ENCODE results near the gene CCDC14. TPM values are rescaled to one million over a fixed set of nuclear protein-coding genes. Genes with fewer than 3 reads are reported as not detected.
"Not testable (repeated sequence)": the region's sequence is repeated elsewhere in the genome, so short reads cannot be mapped to it uniquely, and the experiment has no call there.

The CCDC14 gene
- total RNA-seq, 1 donor = 51.4 TPM

DNA sequence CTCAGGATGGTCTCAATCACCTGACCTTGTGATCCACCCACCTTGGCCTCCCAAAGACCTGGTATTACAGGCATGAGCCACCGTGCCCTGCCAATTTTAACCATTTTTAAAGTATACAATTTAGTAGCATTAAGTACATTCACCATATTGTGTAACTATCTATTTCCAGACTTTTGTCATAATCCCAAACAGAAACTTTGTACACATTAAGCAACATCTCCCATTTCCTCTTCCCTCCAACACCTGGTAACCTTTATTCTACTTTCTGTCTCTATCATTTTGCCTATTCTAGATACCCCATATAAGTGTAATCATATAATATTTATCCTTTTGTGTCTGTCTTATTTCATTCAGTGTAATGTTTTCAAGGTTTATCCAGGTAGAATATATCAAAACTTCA lies 68.0 kb downstream of the CCDC14 start:
- H3K4me1 ChIP-seq (ENCODE audit: insufficient read depth, low read length) = no peaks in the 10 kb centered on the region
- H3K9me3 ChIP-seq (ENCODE audit: low read depth, low read length) = peaks cover 3% of the 10 kb centered on the region
- TF ChIP-seq, protein P1, sequence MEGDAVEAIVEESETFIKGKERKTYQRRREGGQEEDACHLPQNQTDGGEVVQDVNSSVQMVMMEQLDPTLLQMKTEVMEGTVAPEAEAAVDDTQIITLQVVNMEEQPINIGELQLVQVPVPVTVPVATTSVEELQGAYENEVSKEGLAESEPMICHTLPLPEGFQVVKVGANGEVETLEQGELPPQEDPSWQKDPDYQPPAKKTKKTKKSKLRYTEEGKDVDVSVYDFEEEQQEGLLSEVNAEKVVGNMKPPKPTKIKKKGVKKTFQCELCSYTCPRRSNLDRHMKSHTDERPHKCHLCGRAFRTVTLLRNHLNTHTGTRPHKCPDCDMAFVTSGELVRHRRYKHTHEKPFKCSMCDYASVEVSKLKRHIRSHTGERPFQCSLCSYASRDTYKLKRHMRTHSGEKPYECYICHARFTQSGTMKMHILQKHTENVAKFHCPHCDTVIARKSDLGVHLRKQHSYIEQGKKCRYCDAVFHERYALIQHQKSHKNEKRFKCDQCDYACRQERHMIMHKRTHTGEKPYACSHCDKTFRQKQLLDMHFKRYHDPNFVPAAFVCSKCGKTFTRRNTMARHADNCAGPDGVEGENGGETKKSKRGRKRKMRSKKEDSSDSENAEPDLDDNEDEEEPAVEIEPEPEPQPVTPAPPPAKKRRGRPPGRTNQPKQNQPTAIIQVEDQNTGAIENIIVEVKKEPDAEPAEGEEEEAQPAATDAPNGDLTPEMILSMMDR (IDR thresholded peaks at IDR 0.05; ENCODE audit: extremely low read depth, low read depth, low read length) = no peak
- no peak overlapping the region for H3K27ac ChIP-seq (ENCODE audit: low read depth, low read length)
- H3K79me2 ChIP-seq (ENCODE audit: insufficient read depth, low read length) = no peaks in the 10 kb centered on the region
- H3K4me2 ChIP-seq (ENCODE audit: insufficient read depth, low read length) = no peak overlapping the region
- no peaks in the 10 kb centered on the region for H3K27me3 ChIP-seq (ENCODE audit: insufficient read depth, low read length)
- DNase-seq (ENCODE audit: insufficient read length, low spot score, missing footprints) = no peak
- H2AFZ ChIP-seq (ENCODE audit: low read length) = no peak overlapping the region
- no peaks in the 10 kb centered on the region for H3K36me3 ChIP-seq (ENCODE audit: insufficient read depth, low read length)
- no peak overlapping the region for H3K4me3 ChIP-seq (ENCODE audit: insufficient read depth, low read length)
- no peaks in the 10 kb centered on the region for H4K20me1 ChIP-seq (ENCODE audit: insufficient read depth, low read length)

DNA sequence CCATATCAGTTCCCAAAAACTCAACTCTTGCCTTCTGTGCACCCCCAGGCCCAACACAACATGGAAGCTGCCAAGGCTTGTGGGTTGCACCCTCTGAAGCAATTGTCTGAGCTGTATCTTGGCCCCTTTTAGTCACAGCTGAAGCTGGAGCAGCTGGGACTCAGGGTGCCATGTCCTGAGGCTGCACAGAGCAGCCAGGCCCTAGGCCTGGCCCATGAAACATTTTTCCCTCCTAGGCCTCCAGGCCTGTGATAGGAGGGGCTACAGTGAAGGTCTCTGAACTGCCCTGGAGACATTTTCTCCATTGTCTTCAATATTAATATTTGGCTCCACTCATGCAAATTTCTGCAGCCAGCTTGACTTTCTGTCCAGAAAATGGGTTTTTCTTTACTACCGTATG lies 68.8 kb downstream of the CCDC14 start:
- H3K4me3 ChIP-seq (ENCODE audit: insufficient read depth, low read length) = no peak overlapping the region
- no peak overlapping the region for H3K27ac ChIP-seq (ENCODE audit: low read depth, low read length)
- TF ChIP-seq, protein P1 (IDR thresholded peaks at IDR 0.05; ENCODE audit: extremely low read depth, low read depth, low read length) = no peak
- H2AFZ ChIP-seq (ENCODE audit: low read length) = no peak overlapping the region
- H3K27me3 ChIP-seq (ENCODE audit: insufficient read depth, low read length) = no peaks in the 10 kb centered on the region
- H3K4me1 ChIP-seq (ENCODE audit: insufficient read depth, low read length) = no peaks in the 10 kb centered on the region
- H4K20me1 ChIP-seq (ENCODE audit: insufficient read depth, low read length) = no peaks in the 10 kb centered on the region
- no peak for DNase-seq (ENCODE audit: insufficient read length, low spot score, missing footprints)
- H3K9me3 ChIP-seq (ENCODE audit: low read depth, low read length) = peaks cover 3% of the 10 kb centered on the region
- no peak overlapping the region for H3K4me2 ChIP-seq (ENCODE audit: insufficient read depth, low read length)
- H3K79me2 ChIP-seq (ENCODE audit: insufficient read depth, low read length) = no peaks in the 10 kb centered on the region
- no peaks in the 10 kb centered on the region for H3K36me3 ChIP-seq (ENCODE audit: insufficient read depth, low read length)

DNA sequence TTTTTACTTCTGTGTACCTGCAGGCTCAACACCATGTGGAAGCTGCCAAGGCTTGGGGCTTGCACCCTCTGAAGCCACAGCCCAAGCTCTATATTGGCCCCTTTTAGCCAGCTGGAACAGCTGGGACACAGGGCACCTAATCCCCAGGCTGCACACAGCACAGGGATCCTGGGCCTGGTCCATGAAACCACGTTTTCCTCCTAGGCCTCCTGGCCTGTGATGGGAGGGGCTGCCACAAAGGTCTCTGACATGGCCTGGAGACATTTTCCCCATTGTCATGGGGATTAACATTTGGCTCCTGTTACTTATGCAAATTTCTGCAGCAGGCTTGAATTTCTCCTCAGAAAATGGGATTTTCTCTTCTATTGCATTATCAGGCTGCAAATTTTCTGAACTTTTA lies 70.0 kb downstream of the CCDC14 start:
- not testable (repeated sequence) for H2AFZ ChIP-seq (ENCODE audit: low read length); H4K20me1 ChIP-seq (ENCODE audit: insufficient read depth, low read length); DNase-seq (ENCODE audit: insufficient read length, low spot score, missing footprints); H3K79me2 ChIP-seq (ENCODE audit: insufficient read depth, low read length); H3K9me3 ChIP-seq (ENCODE audit: low read depth, low read length); H3K36me3 ChIP-seq (ENCODE audit: insufficient read depth, low read length); H3K4me2 ChIP-seq (ENCODE audit: insufficient read depth, low read length); H3K4me1 ChIP-seq (ENCODE audit: insufficient read depth, low read length); H3K27ac ChIP-seq (ENCODE audit: low read depth, low read length); H3K4me3 ChIP-seq (ENCODE audit: insufficient read depth, low read length); H3K27me3 ChIP-seq (ENCODE audit: insufficient read depth, low read length)

DNA sequence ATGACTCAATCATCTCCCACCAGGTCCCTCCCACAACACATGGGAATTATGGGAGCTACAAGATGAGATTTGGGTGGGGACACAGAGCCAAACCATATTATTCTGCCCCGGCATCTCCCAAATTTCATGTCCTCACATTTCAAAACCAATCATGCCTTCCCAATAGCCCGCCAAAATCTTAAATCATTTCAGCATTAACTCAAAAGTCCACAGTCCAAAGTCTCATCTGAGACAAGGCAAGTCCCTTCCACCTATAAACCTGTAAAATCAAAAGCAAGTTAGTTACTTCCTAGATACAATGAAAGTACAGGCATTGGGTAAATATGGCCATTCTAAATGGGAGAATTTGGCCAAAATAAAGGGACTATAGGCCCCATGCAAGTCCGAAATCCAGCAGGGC lies 70.9 kb downstream of the CCDC14 start:
- H3K27ac ChIP-seq (ENCODE audit: low read depth, low read length); H3K36me3 ChIP-seq (ENCODE audit: insufficient read depth, low read length); H4K20me1 ChIP-seq (ENCODE audit: insufficient read depth, low read length); H2AFZ ChIP-seq (ENCODE audit: low read length); H3K9me3 ChIP-seq (ENCODE audit: low read depth, low read length); H3K4me2 ChIP-seq (ENCODE audit: insufficient read depth, low read length); H3K4me3 ChIP-seq (ENCODE audit: insufficient read depth, low read length); H3K27me3 ChIP-seq (ENCODE audit: insufficient read depth, low read length); H3K79me2 ChIP-seq (ENCODE audit: insufficient read depth, low read length); DNase-seq (ENCODE audit: insufficient read length, low spot score, missing footprints); H3K4me1 ChIP-seq (ENCODE audit: insufficient read depth, low read length): not testable (repeated sequence)

DNA sequence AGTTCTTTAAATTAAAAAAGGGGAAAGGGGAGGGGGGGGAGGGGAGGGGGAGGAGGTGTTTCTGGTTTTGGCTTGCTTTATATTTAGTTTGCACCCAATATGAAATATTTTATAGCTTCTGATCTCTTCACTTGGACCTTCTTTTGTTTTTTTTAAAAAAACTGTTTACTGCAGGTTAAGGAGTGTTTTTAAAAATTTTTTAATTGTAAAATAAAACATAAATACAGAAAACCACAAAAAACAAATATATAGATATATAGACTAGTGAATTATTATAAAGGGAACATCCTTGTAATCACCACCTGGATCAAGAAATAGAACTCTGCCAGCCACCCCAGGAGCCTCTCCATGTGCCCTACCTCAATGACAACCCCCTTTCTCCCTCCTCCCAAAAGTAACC lies 76.0 kb downstream of the CCDC14 start:
- DNase-seq (ENCODE audit: insufficient read length, low spot score, missing footprints) = no peak
- peak overlapping the region; percentile 87 for H3K4me2 ChIP-seq (ENCODE audit: insufficient read depth, low read length)
- peak overlapping the region; percentile 77 for H3K4me3 ChIP-seq (ENCODE audit: insufficient read depth, low read length)
- no peaks in the 10 kb centered on the region for H3K36me3 ChIP-seq (ENCODE audit: insufficient read depth, low read length)
- H3K9me3 ChIP-seq (ENCODE audit: low read depth, low read length) = no peaks in the 10 kb centered on the region
- peaks cover 40% of the 10 kb centered on the region for H3K79me2 ChIP-seq (ENCODE audit: insufficient read depth, low read length)
- H3K27ac ChIP-seq (ENCODE audit: low read depth, low read length) = no peak overlapping the region
- peaks cover 25% of the 10 kb centered on the region for H3K4me1 ChIP-seq (ENCODE audit: insufficient read depth, low read length)
- no peaks in the 10 kb centered on the region for H3K27me3 ChIP-seq (ENCODE audit: insufficient read depth, low read length)
- TF ChIP-seq, protein P1 (IDR thresholded peaks at IDR 0.05; ENCODE audit: extremely low read depth, low read depth, low read length) = no peak
- H2AFZ ChIP-seq (ENCODE audit: low read length) = no peak overlapping the region
- peaks cover 14% of the 10 kb centered on the region for H4K20me1 ChIP-seq (ENCODE audit: insufficient read depth, low read length)

Data from osteoblast (primary cell).